ENCODE results near the gene PPT1.

Gene PPT1

DNA sequence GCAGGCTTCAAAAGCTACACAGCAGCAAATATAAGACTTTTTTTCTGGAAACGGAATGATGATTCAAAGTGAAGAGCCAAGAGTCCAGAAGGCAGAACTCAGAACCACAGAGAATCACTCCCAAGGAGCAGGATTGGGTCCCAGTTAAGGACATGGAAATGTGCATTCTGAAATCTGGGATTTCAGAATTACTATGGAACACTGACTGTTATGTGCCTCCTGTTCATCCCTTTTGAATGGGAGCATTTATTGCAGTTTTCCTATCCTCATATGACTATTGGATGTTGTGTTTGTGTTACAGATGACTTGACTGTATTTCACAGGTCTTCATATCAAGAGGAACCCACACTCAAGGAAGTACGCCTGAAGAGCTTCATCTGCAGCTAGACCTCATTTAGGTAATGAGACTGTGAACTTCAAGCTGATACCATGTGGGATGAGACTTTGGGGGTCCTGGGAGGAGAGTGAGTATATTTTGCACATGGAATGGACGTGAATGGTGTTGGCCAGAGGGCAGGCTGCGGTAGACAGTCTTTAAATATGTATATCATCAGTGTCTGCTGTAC is 73.6 kb downstream of the PPT1 start:
- no peak for DNase-seq

Data from inflammatory macrophage treated with lipopolysaccharide for 1 hour (primary cell).